Measurements from ENCODE around the gene GRAP2. TPM values are rescaled to one million over a fixed set of nuclear protein-coding genes. Genes with fewer than 3 reads are reported as not detected.
"Not testable (repeated sequence)": the region's sequence is repeated elsewhere in the genome, so short reads cannot be mapped to it uniquely, and the experiment has no call there.

The GRAP2 gene
- total RNA-seq: 1.3 TPM
- long read RNA-seq: 0 reads

DNA sequence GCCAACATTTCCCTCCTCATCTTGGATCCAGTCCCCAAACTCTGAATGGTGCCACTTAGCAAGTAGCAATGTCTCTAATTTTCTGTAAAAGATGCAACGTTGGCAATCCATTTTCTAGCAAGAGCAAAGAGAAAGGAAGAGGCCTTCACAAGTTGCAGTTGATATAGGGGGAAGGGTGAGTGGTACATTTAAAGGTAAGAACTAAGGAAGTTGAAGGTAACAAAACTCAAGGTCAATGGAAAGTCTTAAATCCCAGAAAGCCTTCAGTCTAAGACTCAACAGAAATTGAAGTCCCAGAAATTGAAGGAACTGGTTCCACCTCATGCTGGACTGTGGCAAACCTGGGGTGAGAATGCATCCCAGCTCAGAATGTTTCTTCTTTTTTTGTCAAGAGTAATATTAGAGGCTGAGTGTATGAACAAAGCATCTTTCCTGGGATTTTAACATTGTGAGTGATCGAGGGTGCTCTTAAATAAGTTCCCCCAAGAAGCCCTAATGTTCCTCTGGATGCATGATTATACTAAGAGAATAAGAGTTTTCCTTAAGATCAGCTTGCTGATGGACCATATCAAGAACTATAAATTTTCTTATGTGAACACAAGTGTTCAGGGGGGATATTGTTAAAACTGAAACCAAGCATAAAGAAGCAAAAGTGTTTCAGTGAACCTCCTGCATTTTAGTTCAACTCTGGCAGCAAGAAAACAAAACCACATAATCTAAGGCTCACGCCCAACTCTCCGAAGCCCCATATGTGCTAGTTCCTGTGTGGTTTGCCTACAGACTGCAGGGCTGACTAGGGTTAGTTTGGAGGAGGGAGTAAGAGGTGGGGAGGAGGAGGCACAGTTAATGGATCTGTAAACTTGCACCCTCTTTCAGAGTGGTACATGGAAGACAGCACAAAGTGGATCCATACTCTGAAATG is at the start of gene GRAP2:
Gene GRAP2, plus strand, starts transcription at position 779 of the 922 bp plus-strand sequence. CDS start 46,023 bp downstream, outside the sequence.
- DNase-seq (ENCODE audit: low spot score): no peak

- DNase-seq (ENCODE audit: low spot score): no peak
Observed at GRCh38 chr22:39851606-39852315, 49.1 kb upstream of the GRAP2 start.

DNA sequence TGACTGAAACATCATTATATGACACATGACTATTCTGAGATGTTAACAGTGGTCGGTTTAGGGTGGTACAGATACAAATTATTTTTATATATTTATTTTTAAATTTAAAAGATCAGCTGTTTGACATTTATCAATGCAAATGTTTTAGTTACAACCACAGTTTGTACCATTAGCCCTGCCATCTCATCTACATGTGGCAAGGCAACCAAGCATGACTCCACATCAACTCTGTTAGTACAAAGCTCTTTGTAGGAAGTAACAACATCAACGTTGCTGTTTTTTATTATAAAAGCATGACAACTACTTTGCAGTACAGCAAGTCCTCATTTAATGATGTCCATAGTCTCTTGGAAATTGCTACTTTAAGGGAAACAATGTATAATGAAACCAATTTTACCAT is 48.1 kb upstream of the GRAP2 start:
- DNase-seq (ENCODE audit: low spot score): no peak

DNA sequence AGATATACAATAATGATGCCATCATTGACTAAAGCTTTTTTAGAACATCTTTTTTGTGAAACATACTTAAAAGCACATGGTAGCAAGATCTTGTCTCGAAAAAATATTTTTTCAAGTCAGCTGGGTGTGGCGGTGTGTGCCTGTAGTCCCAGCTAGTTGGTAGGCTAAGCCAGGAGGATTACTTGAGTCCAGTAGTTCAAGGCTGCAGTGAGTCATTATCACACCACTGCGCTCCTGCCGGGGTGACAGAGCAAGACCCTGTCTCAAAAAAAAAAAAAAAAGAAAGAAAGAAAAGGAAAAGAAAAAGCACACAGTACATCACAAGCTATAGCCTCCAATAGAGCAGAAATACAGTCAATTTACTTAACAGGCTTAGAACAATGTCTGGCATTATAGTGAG is 44.3 kb upstream of the GRAP2 start:
- DNase-seq (ENCODE audit: low spot score): no peak

DNA sequence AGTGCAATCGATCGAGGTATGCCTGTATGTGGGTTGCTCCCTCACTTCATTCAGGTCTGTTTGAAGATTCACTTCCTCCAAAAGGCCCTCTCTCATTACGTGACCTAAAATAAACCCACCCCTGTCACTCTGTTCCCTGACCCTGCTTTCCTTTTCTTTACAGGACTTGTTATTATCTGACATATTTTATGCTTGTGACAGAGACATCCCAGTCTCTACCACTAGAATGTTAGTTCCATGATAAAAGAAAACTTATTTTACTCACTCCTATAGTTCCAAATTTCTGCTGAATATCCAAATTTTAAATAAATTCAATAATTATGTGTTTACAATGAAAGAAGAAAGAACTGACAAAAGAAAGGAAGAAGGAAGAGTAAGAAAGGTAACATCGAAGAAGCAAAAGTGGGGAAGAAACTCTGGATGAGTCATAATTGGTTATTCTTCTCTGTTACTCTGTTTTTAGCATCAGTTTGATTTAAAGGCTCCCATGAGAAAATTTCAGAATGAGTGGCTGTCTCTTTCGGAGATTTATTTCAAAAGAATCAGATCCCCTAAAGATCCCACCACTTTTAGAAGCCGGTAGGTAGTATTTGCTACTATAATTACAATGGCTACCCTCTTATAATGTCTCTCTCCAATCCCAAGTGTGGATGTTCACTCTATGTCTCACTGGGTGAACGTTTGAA is 40.8 kb upstream of the GRAP2 start:
- no peak for DNase-seq (ENCODE audit: low spot score)

DNA sequence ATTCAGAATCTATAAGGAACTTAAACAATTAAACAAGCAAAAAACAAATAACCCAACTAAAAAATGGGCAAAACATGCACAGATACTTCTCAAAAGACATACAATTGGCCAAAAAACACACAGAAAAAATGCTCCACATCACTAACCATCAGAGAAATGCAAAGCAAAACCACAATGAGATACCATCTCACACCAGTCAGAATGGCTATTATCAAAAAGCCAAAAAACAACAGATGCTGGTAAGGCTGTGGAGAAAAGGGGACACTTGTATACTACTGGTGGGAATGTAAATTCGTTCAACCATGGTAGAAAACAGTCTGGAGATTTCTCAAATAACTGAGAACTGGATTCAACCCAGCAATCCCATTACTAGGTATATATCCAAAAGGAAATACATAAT is 32.1 kb upstream of the GRAP2 start:
- DNase-seq (ENCODE audit: low spot score): no peak

- not testable (repeated sequence) for DNase-seq (ENCODE audit: low spot score)
Observed at GRCh38 chr22:39869797-39870196, 31.1 kb upstream of the GRAP2 start.

DNA sequence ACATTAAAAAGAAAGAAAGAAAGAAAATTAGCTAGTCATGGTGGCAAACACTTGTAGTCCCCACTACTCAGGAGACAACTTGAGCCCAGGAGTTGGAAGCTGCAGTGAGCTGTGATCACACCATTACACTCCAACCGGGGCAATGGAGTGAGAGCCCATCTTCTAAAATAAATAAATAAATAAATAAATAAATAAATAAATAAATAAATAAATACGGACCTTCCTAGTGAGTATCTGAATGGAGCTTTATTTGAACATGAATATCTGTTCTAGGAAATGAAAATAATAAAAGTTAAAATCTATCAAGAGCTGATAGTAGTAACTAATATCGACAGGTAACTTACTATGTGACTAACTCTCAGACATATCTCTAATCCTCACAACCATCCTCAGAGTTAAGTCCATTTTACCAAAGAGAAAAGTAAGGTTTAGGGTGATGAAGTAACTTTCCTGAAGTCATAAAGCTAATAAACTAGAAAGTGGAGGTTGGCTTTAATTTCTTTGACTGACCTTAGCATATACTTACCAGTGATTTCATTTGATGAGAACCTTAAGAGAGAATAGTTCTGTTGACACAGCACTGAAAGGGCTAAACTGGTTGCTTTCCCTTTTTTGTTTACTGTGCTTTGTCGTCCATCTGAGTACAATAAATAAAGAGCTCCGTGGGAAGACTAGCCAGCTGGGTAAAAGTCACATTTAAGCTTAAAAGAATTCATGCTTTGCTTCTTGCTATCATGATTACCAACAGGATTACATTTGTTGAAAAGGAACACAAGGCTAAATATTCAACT is 29.7 kb upstream of the GRAP2 start:
- no peak for DNase-seq (ENCODE audit: low spot score)

DNA sequence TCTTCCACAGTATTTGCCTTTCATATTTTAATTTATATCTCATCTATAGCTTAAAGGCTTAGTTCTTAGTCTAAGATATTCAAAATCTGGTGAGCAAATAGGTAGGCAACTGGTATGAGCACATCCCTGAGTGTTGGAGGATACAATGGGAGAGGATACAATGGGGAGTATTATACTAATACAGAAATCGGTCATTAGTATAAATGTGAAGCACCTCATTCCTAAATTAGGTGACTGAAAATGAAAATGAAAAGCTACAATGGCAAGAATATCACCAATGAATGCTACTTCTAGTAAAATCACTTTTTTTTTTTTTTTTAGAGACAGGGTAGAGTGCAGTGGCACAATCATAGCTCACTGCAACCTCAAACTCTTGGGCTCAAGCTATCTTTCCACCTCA is 28.3 kb upstream of the GRAP2 start:
- DNase-seq (ENCODE audit: low spot score): no peak

- no peak for DNase-seq (ENCODE audit: low spot score)
Observed at GRCh38 chr22:39873965-39874364, 26.9 kb upstream of the GRAP2 start.

GRCh38 chr22:39875176-39875885 is 25.6 kb upstream of the GRAP2 start:
- DNase-seq (ENCODE audit: low spot score): not testable (repeated sequence)

- DNase-seq (ENCODE audit: low spot score): no peak
Observed at GRCh38 chr22:39877079-39877845, 23.6 kb upstream of the GRAP2 start.

DNA sequence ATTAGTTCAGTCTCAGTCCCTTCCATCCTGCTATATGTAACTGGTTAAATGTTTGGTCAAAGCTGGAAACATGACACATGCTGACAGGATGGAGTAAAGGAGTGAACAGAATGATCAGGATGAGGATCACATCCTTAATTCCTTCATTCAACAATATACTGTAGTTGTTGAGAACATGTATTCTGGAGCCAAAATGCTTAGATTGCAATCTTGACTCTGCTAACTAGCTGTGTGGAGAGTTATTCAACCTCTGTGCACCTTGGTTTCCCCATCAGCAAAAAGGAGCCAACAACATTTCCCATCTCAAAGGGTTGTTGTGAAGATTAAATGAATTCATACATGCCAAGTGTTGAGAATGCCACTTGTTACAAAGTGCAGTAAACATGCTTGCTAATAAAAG is 20.2 kb upstream of the GRAP2 start:
- no peak for DNase-seq (ENCODE audit: low spot score)

- no peak for DNase-seq (ENCODE audit: low spot score)
Observed at GRCh38 chr22:39883057-39883456, 17.8 kb upstream of the GRAP2 start.

DNA sequence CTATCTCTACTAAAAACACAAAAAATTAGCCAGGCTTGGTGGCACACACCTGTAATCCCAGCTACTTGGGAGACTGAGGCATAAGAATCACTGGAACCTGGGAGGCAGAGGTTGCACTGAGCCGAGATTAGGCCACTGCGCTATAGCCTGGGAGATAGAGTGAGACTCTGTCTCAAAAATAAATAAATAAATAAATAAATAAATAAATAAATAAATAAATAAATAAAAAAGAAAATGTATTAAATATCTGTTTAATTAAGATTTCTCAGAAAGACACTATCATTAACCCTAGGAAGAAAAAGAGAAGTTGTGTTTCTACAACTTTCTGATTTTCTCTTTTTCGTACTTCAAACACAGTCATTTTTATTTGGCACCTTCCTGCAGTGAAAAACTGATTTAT is 11.0 kb upstream of the GRAP2 start:
- not testable (repeated sequence) for DNase-seq (ENCODE audit: low spot score)

DNA sequence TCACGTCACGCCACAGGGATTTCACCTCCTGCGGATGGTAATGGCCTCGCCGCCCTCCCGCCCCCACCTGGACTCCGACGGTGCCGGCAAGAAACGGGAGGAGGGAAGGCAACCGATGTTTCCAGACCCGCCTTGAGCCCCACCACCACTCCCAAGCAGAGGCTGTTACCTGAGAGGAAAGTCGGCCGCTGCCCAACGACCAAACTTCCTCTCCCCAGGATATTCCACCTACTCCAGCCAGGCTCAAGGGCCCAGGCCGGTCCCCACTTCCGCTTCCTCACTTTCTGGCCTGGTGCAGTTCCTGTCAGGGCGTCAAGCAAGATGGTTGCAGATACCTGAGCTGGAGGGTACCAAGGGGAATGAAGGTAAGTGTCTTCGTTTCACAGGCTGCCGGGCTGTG is 7.4 kb upstream of the GRAP2 start, which contains the start of gene ENTHD1:
Gene ENTHD1, minus strand, starts transcription at position 235 of the 400 bp plus-strand sequence. CDS start 6,012 bp downstream, outside the sequence.
- no peak for DNase-seq (ENCODE audit: low spot score)

DNA sequence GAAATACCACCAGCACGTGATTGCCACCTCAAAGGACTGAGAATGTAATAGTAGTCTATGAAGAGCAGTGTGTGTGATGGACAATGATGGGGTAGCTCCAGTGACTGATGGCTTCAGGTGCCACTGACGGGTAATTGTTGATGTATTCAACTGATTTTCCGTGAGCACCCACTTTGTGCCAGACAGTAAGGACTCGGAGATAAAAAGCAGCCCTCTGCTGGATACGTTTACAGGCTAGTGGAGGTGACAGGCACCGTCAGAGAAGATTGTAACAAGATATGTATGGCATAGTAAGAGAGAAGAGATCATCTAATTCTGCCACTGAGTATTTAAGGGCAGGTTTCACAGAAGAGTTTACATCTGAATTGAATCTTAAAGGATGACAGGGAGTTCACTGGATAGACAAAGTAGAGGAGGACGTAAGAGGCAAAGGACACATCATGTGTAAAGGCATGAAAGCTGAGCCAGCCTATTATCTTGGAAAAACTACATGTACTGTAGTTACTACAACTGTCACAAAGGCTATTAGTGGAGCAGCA is 6.3 kb upstream of the GRAP2 start:
- DNase-seq (ENCODE audit: low spot score): no peak

DNA sequence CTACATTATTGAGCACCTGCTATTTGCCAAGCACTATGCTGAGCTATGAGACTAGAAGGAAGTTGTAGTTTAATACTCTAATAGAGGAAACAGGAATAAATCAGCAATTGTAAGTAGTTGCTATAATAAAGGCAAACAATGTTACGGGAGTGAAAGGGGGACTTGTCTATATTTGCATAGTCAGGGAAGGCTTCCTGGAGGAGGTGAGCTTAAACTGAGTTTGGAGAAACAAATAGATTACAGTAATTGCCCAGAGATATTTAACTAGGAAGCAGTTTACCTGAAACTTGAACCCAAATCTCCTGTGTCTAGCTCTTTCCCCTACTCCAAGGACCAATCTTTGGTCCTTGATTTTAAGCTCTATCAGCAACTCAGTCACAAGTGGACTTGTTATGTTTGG is 5.2 kb upstream of the GRAP2 start:
- no peak for DNase-seq (ENCODE audit: low spot score)
